Heart left ventricle (tissue), 16 donors: ENCODE results near the gene ARFGAP1. TPM values are rescaled to one million over a fixed set of nuclear protein-coding genes. Genes with fewer than 3 reads are reported as not detected.
"Not testable (repeated sequence)": the region's sequence is repeated elsewhere in the genome, so short reads cannot be mapped to it uniquely, and the experiment has no call there.

Source experiments
- ATAC-seq, 4 donors: fragments of 200-7000 bp; cut with Tn5 transposase; one replicate each; pipeline ENCODE4 v1.9.1; 2020 to 2022; ENCODE audit warnings: moderate library complexity in 4 of 4, mild to moderate bottlenecking in 3 of 4, moderate number of reproducible peaks in 1 of 4
- DNase-seq, 5 donors: peaks; one replicate each; pipeline ENCODE4 v3.0.0-alpha.2; 2020
- H3K27ac ChIP-seq, 12 donors: fragments of 200-600 bp; sonication (generic) in 4 of 12; one replicate each; pipeline versions ENCODE4 v1.5.0 to v1.8.0; 2016 to 2022; ENCODE audit warnings: mild to moderate bottlenecking in 2 of 12
- H3K27me3 ChIP-seq, 9 donors: fragments of 200-600 bp; sonication (generic) in 2 of 9; one replicate each; pipeline versions ENCODE4 v1.5.1 to v1.8.0; 2016 to 2022; ENCODE audit warnings: mild to moderate bottlenecking in 3 of 9
- H3K36me3 ChIP-seq, 9 donors: fragments of 200-600 bp; sonication (generic) in 2 of 9; one replicate each; pipeline versions ENCODE4 v1.5.0 to v1.8.0; 2018 to 2022; ENCODE audit warnings: mild to moderate bottlenecking in 2 of 9
- H3K4me1 ChIP-seq, 12 donors: fragments of 200-600 bp; sonication (generic) in 4 of 12; one replicate each; pipeline versions ENCODE4 v1.5.0 to v1.8.0; 2016 to 2022; ENCODE audit warnings: mild to moderate bottlenecking in 3 of 12
- H3K4me3 ChIP-seq, 12 donors: fragments of 200-600 bp; sonication (generic) in 4 of 12; one replicate each; pipeline versions ENCODE4 v1.5.0 to v1.8.0; 2017 to 2022; ENCODE audit warnings: mild to moderate bottlenecking in 9 of 12, moderate library complexity in 4 of 12
- H3K9me3 ChIP-seq, 12 donors: fragments of 200-600 bp; sonication (generic) in 4 of 12; one replicate each; pipeline versions ENCODE4 v1.5.0 to v1.8.0; 2016 to 2022; ENCODE audit warnings: mild to moderate bottlenecking in 1 of 12
- CTCF ChIP-seq, 12 donors: fragments of 200-600 bp; sonication (generic) in 4 of 12; IDR thresholded peaks; one replicate each; pipeline versions ENCODE4 v1.5.0 to v1.8.0; 2018 to 2022; ENCODE audit warnings: antibody characterized with exemption in 12 of 12, mild to moderate bottlenecking in 5 of 12
- POLR2A ChIP-seq, 2 donors: fragments of 450-650 bp; IDR thresholded peaks; one replicate each; pipeline ENCODE4 v1.6.1; 2017; ENCODE audit warnings: antibody characterized with exemption in 2 of 2, mild to moderate bottlenecking in 2 of 2, moderate library complexity in 2 of 2
- WGBS, 4 donors: extraction: QIAGEN DNeasy Blood & Tissue Kit in 2 of 4; methylation state at CpG; one replicate each; pipeline versions ENCODE4 v1.1.5 to v1.1.7; 2013 to 2018; 5-methylcytosine and 5-hydroxymethylcytosine counted together
- intact Hi-C, 10 donors: fragments of 100-400 bp; cut with DNase I; formaldehyde crosslinking; loops; one replicate each; pipeline versions ENCODE4 v1.11.1 to v1.14.2; 2022
- polyA plus RNA-seq, 2 donors: library from polyadenylated mRNA; stranded (reverse); fragments of 200-250 nt; gene quantifications; one replicate each; pipeline ENCODE4 v1.2.3, GENCODE V29; 2013
- total RNA-seq, 9 donors: library from RNA; depleted of rRNA in 2 of 9; stranded (reverse); fragments of >200 nt in 2 of 9; fragmentation: NEBNext Ultra II Directional in 3 of 9; extraction: Animal tissue kit (Norgen Biotek cat#: 25700) in 3 of 9; gene quantifications; one replicate each; pipeline versions ENCODE4 v1.1.0 to v1.2.4, GENCODE V29; 2016 to 2023
- donor health status: ischemic (EF 13 %, LVEDD 7.1; RV severe dilation, severe dysfunction).
- donor health status: healthy with polysubstance abuse.
- donor health status: DM: no; HTN: yes; CAD: no.
- donor health status: DM: no; HTN: no; CAD: no.
- donor health status: ischemic (EF 25% LVEDD 6.9; RV normal size, moderate dysfunction).
- donor health status: ischemic (EF 25% LVEDD 5.7; RV mildly dilated, moderate dysfunction).
- donor health status: healthy.
- donor health status: DM: yes; HTN: yes; CAD: no.
- donor health status: ischemic (EF 35%, LVEDD 5.7; RV mildly dilated, moderate dysfunction).
- donor health status: nonischemic (EF 11% LVEDD 7.7; RV severe dilation, severe dysfunction).
- donor health status: DM: yes; HTN: yes; CAD: no.
- donor health status: PGD.
- donor health status: ischemic (EF 29% LVEDD 5.4; RV normal size, mild dysfunction).
- donor health status: nonischemic (EF 23%, LVEDD 6.1; RV moderate dilation, normal function).

Gene ARFGAP1
- total and polyA plus RNA-seq, 11 donors, result 14.3 to 51.6 (median 29.5) TPM

GRCh38 chr20:63248835-63249591 lies 23.6 kb upstream of the ARFGAP1 start:
- Histone ChIP-seq H3K4me1 (peaks cover 0 to 12% (median 2%) of the 10 kb centered on the region in 12 donors), H3K27me3 (peaks cover 26 to 76% (median 50%) of the 10 kb centered on the region in 9 donors), H3K9me3 (no peaks in the 10 kb centered on the region), H3K4me3 (no peak overlapping the region), H3K36me3 (no peaks in the 10 kb centered on the region), H3K27ac (no peak overlapping the region)
- DNase-seq (peak in 1 of 5 donors; percentile 51), ATAC-seq (no peak)
- intact Hi-C loops, result no loop called here
- 67 to 79% (median 74%) methylated on average over 11 to 25 of the region's 25 CpGs for WGBS, 4 donors
- no peak for TF ChIP-seq CTCF (IDR thresholded peaks at IDR 0.05)
- TF ChIP-seq POLR2A (IDR thresholded peaks at IDR 0.05), result no peak

DNA sequence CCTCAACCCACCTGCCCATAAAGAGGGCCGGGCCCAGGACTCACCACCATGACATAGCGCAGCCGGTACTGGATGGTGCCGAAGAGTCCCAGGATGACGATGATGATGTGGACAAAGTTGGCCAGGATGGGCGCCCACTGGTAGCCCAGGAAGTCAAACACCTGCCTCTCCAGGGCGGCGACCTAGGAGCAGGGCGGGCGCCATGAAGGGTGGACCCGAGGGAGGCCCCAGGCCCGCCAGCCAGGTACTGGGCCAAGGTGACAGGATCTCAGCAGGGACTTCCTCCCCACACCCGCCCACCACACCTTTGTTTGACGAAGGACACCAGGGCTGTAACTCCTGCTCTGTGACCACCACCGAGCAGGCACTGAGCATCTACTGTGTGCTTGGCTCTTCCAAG lies 22.7 kb upstream of the ARFGAP1 start:
- TF ChIP-seq CTCF (IDR thresholded peaks at IDR 0.05) (no peak), POLR2A (IDR thresholded peaks at IDR 0.05) (no peak)
- peaks cover 0 to 21% (median 4%) of the 10 kb centered on the region in 12 donors for H3K4me1 ChIP-seq
- DNase-seq, result no peak
- intact Hi-C loops, result loop anchor here in 1 of 10 donors (5.0 kb wide), 1 partner anchor 193 kb away; no protein-coding TSS in a partner anchor
- peaks cover 31 to 81% (median 59%) of the 10 kb centered on the region in 9 donors for H3K27me3 ChIP-seq
- no peak overlapping the region for H3K27ac ChIP-seq
- no peak for ATAC-seq
- H3K9me3 ChIP-seq, result no peaks in the 10 kb centered on the region
- H3K4me3 ChIP-seq, result no peak overlapping the region
- no peaks in the 10 kb centered on the region for H3K36me3 ChIP-seq
- 79 to 98% (median 91%) methylated on average over 7 to 15 of the region's 15 CpGs for WGBS, 4 donors

- not testable (repeated sequence) for H3K4me3 ChIP-seq, ATAC-seq, H3K9me3 ChIP-seq, H3K36me3 ChIP-seq, DNase-seq, H3K27ac ChIP-seq
- peaks cover 0 to 21% (median 4%) of the 10 kb centered on the region in 12 donors for H3K4me1 ChIP-seq
- intact Hi-C loops, result loop anchor here in 1 of 10 donors (5.0 kb wide), 1 partner anchor 194 kb away; no protein-coding TSS in a partner anchor
- TF ChIP-seq CTCF (IDR thresholded peaks at IDR 0.05), result peak in 2 of 12 donors; percentile 7 to 15
- H3K27me3 ChIP-seq, result peaks cover 37 to 93% (median 70%) of the 10 kb centered on the region in 9 donors
- 30 to 41% (median 35%) methylated on average over 12 to 14 of the region's 14 CpGs for WGBS, 4 donors
Observed at GRCh38 chr20:63251350-63251749, 21.3 kb upstream of the ARFGAP1 start.

DNA sequence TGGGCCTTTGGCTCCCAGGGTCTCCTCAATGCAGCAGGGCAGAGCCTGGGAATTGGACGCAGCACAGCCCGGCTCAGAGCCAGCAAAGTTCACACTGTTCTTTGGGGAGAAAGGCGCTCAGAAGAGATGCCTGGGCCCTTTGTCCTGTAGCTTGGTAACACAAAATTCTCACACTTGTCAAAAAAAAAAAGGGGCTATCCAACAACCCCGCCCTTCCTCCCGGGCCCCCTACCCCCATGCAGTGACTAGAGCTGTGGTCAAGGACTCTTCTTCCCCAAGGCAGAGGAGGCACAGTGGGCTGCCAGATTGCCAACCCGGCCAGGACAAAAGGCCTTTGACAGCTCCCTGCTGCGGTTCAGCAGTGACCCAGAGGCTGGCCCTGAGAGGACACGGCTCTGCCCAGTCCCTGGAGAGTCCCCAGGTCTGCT lies 20.3 kb upstream of the ARFGAP1 start:
- no peak overlapping the region for H3K27ac ChIP-seq
- peaks cover 34 to 88% (median 68%) of the 10 kb centered on the region in 9 donors for H3K27me3 ChIP-seq
- peaks cover 0 to 21% (median 4%) of the 10 kb centered on the region in 12 donors for H3K4me1 ChIP-seq
- intact Hi-C loops, result loop anchor here in 1 of 10 donors (5.0 kb wide), 1 partner anchor 195 kb away; no protein-coding TSS in a partner anchor
- no peak overlapping the region for H3K4me3 ChIP-seq
- no peaks in the 10 kb centered on the region for H3K9me3 ChIP-seq
- DNase-seq (no peak), ATAC-seq (no peak)
- TF ChIP-seq CTCF (IDR thresholded peaks at IDR 0.05) (no peak), POLR2A (IDR thresholded peaks at IDR 0.05) (no peak)
- H3K36me3 ChIP-seq, result no peaks in the 10 kb centered on the region
- WGBS, 4 donors, result 60 to 68% (median 63%) methylated on average over 5 to 8 of the region's 8 CpGs
